SK-N-SH (cell line): Measurements from ENCODE around the gene IL1RAP. TPM values are rescaled to one million over a fixed set of nuclear protein-coding genes. Genes with fewer than 3 reads are reported as not detected.
A peak's percentile ranks its signal among the peaks of the same experiment; 100 is the strongest.

ENCODE experiments used
- CTCF ChIA-PET: fragments of 300-600, 350-600 bp; formaldehyde crosslinking; extraction: SDS; loops from one replicate; lab custom pipeline; 2021; lab: Yijun Ruan, JAX
- POLR2A ChIA-PET: fragments of 350-600 bp; sonication (Branson Sonifier 250); formaldehyde crosslinking; extraction: SDS; loops from one replicate; lab custom pipeline; 2020; ENCODE audit warnings: antibody characterized with exemption, inconsistent platforms; lab: Yijun Ruan, JAX
- DNase-seq: peaks from one replicate; pipeline ENCODE4 v3.0.0; 2012
- H2AFZ ChIP-seq: fragments of 200-600 bp; sonication (generic); 2 replicates; pipeline ENCODE4 v1.8.1; 2016; ENCODE audit warnings: antibody characterized with exemption, mild to moderate bottlenecking, low read depth
- H3F3A ChIP-seq: fragments of 200-600 bp; sonication (generic); replicated peaks from 2 replicates; pipeline ENCODE3; 2016; ENCODE audit warnings: antibody characterized with exemption, mild to moderate bottlenecking; ENCODE audit not compliant: insufficient read depth
- H3K27ac ChIP-seq, 2 experiments: fragments of 200-500 bp in 1 of 2; fragments of 200-600 bp in 1 of 2; sonication (Bioruptor generic) in 1 of 2; sonication (generic), shearing (Covaris generic) in 1 of 2; 2 replicates each; pipeline versions ENCODE4 v1.5.1 to v1.6.1; 2014 to 2016; ENCODE audit warnings: low read depth in 2 of 2, inconsistent platforms in 1 of 2, low read length in 1 of 2, mild to moderate bottlenecking in 1 of 2, mixed read lengths in 1 of 2
- H3K27me3 ChIP-seq: fragments of 200-600 bp; sonication (generic), shearing (Covaris generic); 2 replicates; pipeline ENCODE4 v1.6.1; 2016; ENCODE audit warnings: mixed run types; ENCODE audit not compliant: insufficient read depth
- H3K36me3 ChIP-seq, 2 experiments: fragments of 200-500 bp in 1 of 2; fragments of 200-600 bp in 1 of 2; sonication (Bioruptor generic) in 1 of 2; sonication (generic) in 1 of 2; replicated peaks in 1 of 2; 2 replicates each; pipeline versions ENCODE3 to v1.5.1; 2014 to 2016; ENCODE audit warnings: low read length in 1 of 2, mild to moderate bottlenecking in 1 of 2; ENCODE audit not compliant: insufficient read depth in 2 of 2, control insufficient read depth in 1 of 2
- H3K4me1 ChIP-seq, 2 experiments: fragments of 200-500 bp in 1 of 2; fragments of 200-600 bp in 1 of 2; sonication (Bioruptor generic) in 1 of 2; sonication (generic), shearing (Covaris generic) in 1 of 2; 2 replicates each; pipeline versions ENCODE4 v1.5.1 to v1.6.1; 2014 to 2016; ENCODE audit warnings: low read depth in 1 of 2, low read length in 1 of 2, mixed run types in 1 of 2; ENCODE audit not compliant: insufficient read depth in 2 of 2, control insufficient read depth in 1 of 2
- H3K4me2 ChIP-seq: fragments of 200-600 bp; sonication (generic), shearing (Covaris generic); 2 replicates; pipeline ENCODE4 v1.6.1; 2017; ENCODE audit warnings: mixed run types
- H3K4me3 ChIP-seq, 2 experiments: fragments of 200-500 bp in 1 of 2; fragments of 200-600 bp in 1 of 2; sonication (Bioruptor generic) in 1 of 2; sonication (generic), shearing (Covaris generic) in 1 of 2; 2 replicates each; pipeline versions ENCODE4 v1.5.1 to v1.8.1; 2014 to 2016; ENCODE audit warnings: low read depth in 2 of 2, inconsistent platforms in 1 of 2, low read length in 1 of 2, mild to moderate bottlenecking in 1 of 2, mixed read lengths in 1 of 2, moderate library complexity in 1 of 2
- H3K79me2 ChIP-seq: fragments of 200-600 bp; sonication (generic); 2 replicates; pipeline ENCODE4 v1.8.1; 2017; ENCODE audit warnings: mild to moderate bottlenecking; ENCODE audit not compliant: insufficient read depth
- H3K9ac ChIP-seq: fragments of 200-600 bp; sonication (generic); 2 replicates; pipeline ENCODE4 v1.6.1; 2017; ENCODE audit warnings: mixed run types
- H3K9me2 ChIP-seq: fragments of 200-600 bp; sonication (generic); 2 replicates; pipeline ENCODE4 v1.6.1; 2017; ENCODE audit warnings: mixed run types
- H3K9me3 ChIP-seq: fragments of 200-600 bp; sonication (generic); 2 replicates; pipeline ENCODE4 v1.6.1; 2017; ENCODE audit warnings: mixed run types, mild to moderate bottlenecking, moderate library complexity
- H4K20me1 ChIP-seq: fragments of 200-600 bp; sonication (generic); 2 replicates; pipeline ENCODE4 v1.6.1; 2017; ENCODE audit warnings: mild to moderate bottlenecking, mixed run types; ENCODE audit not compliant: insufficient read depth
- CHD2 ChIP-seq: fragments of 150-350 bp; IDR thresholded peaks from 2 replicates; pipeline ENCODE4 v1.6.1; 2018; ENCODE audit warnings: low read length; ENCODE audit not compliant: partially characterized antibody
- EZH2phosphoT487 ChIP-seq: fragments of 200-600 bp; sonication (generic); IDR thresholded peaks from 2 replicates; pipeline ENCODE4 v1.6.1; 2017; ENCODE audit warnings: low read depth, mixed run types, mild to moderate bottlenecking, antibody characterized with exemption, moderate library complexity, borderline replicate concordance
- MAX ChIP-seq: IDR thresholded peaks from 2 replicates; pipeline ENCODE4 v1.4.0; 2012; ENCODE audit warnings: low read depth
- MEF2A ChIP-seq: IDR thresholded peaks from 2 replicates; pipeline ENCODE4 v1.4.0; 2012; ENCODE audit warnings: low read depth, borderline replicate concordance
- MXI1 ChIP-seq: IDR thresholded peaks from 2 replicates; pipeline ENCODE4 v1.6.1; 2012; ENCODE audit warnings: mild to moderate bottlenecking, low read depth, low read length, improper control_type of control experiment
- RXRA ChIP-seq: IDR thresholded peaks from 2 replicates; pipeline ENCODE4 v1.4.0; 2012; ENCODE audit warnings: low read depth, mild to moderate bottlenecking, borderline replicate concordance
- TAF1 ChIP-seq: IDR thresholded peaks from 2 replicates; pipeline ENCODE4 v1.6.1; 2012; ENCODE audit warnings: low read depth, mild to moderate bottlenecking, low read length, moderate library complexity, borderline replicate concordance
- TEAD4 ChIP-seq: IDR thresholded peaks from 2 replicates; pipeline ENCODE4 v1.4.0; 2012; ENCODE audit warnings: mild to moderate bottlenecking, borderline replicate concordance; ENCODE audit not compliant: insufficient read depth
- USF2 ChIP-seq: fragments of 150-350 bp; IDR thresholded peaks from 2 replicates; pipeline ENCODE4 v1.6.1; 2017; ENCODE audit warnings: antibody characterized with exemption, low read length, low read depth, borderline replicate concordance
- WGBS: methylation state at CpG from one replicate; pipeline ENCODE4 v1.1.6; 2017; ENCODE audit warnings: low lambda C conversion rate; 5-methylcytosine and 5-hydroxymethylcytosine counted together
- polyA plus RNA-seq, 3 experiments: library from polyadenylated mRNA; depleted of rRNA; stranded (reverse); fragments of >200 nt; gene quantifications; 2 replicates each; pipeline ENCODE4 v1.2.3, GENCODE V29; 2012
- TF ChIP-seq, protein P1 (sequence below): IDR thresholded peaks from 2 replicates; pipeline ENCODE4 v1.4.0; 2012; ENCODE audit warnings: low read depth, borderline replicate concordance
- TF ChIP-seq, protein P2 (sequence below): IDR thresholded peaks from 2 replicates; pipeline ENCODE4 v1.6.1; 2012; ENCODE audit warnings: mild to moderate bottlenecking, low read depth, low read length, moderate library complexity

IL1RAP gene
- polyA plus RNA-seq, 1 of the 3 experiments (the other 2 are of a cell fraction) = 7.6 TPM

GRCh38 chr3:190526787-190527762 lies 13.2 kb downstream of the IL1RAP start:
- Histone ChIP-seq H3K9me2 (no peaks in the 10 kb centered on the region), H2AFZ (peak overlapping the region; percentile 31), H3K27ac (no peak overlapping the region), H3K9me3 (no peaks in the 10 kb centered on the region), H3K79me2 (no peaks in the 10 kb centered on the region), H3K27me3 (no peaks in the 10 kb centered on the region), H4K20me1 (no peaks in the 10 kb centered on the region), H3K36me3 (no peaks in the 10 kb centered on the region), H3K4me3 (peak overlapping the region in 1 of 2 experiments; percentile 42; a peak in 2 of 4 replicates), H3K4me2 (peak overlapping the region; percentile 43), H3F3A (no peaks in the 10 kb centered on the region)
- no peak for DNase-seq
- WGBS = 38% methylated on average over 5 of the region's 5 CpGs
- TF ChIP-seq RXRA = no peak
- TF ChIP-seq EZH2phosphoT487 = no peak
- TF ChIP-seq, protein P1, sequence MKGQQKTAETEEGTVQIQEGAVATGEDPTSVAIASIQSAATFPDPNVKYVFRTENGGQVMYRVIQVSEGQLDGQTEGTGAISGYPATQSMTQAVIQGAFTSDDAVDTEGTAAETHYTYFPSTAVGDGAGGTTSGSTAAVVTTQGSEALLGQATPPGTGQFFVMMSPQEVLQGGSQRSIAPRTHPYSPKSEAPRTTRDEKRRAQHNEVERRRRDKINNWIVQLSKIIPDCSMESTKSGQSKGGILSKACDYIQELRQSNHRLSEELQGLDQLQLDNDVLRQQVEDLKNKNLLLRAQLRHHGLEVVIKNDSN = no peak
- TF ChIP-seq CHD2 = no peak
- TF ChIP-seq MAX = no peak
- TF ChIP-seq USF2 = no peak
- TF ChIP-seq, protein P2, sequence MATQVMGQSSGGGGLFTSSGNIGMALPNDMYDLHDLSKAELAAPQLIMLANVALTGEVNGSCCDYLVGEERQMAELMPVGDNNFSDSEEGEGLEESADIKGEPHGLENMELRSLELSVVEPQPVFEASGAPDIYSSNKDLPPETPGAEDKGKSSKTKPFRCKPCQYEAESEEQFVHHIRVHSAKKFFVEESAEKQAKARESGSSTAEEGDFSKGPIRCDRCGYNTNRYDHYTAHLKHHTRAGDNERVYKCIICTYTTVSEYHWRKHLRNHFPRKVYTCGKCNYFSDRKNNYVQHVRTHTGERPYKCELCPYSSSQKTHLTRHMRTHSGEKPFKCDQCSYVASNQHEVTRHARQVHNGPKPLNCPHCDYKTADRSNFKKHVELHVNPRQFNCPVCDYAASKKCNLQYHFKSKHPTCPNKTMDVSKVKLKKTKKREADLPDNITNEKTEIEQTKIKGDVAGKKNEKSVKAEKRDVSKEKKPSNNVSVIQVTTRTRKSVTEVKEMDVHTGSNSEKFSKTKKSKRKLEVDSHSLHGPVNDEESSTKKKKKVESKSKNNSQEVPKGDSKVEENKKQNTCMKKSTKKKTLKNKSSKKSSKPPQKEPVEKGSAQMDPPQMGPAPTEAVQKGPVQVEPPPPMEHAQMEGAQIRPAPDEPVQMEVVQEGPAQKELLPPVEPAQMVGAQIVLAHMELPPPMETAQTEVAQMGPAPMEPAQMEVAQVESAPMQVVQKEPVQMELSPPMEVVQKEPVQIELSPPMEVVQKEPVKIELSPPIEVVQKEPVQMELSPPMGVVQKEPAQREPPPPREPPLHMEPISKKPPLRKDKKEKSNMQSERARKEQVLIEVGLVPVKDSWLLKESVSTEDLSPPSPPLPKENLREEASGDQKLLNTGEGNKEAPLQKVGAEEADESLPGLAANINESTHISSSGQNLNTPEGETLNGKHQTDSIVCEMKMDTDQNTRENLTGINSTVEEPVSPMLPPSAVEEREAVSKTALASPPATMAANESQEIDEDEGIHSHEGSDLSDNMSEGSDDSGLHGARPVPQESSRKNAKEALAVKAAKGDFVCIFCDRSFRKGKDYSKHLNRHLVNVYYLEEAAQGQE = no peak
- no peak for TF ChIP-seq TAF1
- TF ChIP-seq MXI1 = no peak
- TF ChIP-seq MEF2A = no peak
- TF ChIP-seq TEAD4 = no peak
- TF ChIP-seq, all 33 proteins: peak for 0
- H3K9ac ChIP-seq = 0 out of 2 replicates have a peak overlapping the region, but pooled peaks have one; percentile 30
- CTCF ChIA-PET = interaction anchor here (1.1 to 1.2 kb wide), 2 partner anchors 12 to 567 kb away, joined by 3 read pairs; no protein-coding TSS in a partner anchor
- H3K4me1 ChIP-seq = peaks cover 0 to 40% of the 10 kb centered on the region in 2 experiments; a peak in 1 of 4 replicates
- POLR2A ChIA-PET = no interaction called here
